IMR-90 (cell line): ENCODE results near the gene VEGFC.

ENCODE experiments used
- MAZ ChIP-seq: IDR thresholded peaks from 2 replicates; pipeline ENCODE4 v1.6.1; 2012; ENCODE audit warnings: low read depth, mild to moderate bottlenecking, low read length, improper control_type of control experiment, moderate library complexity, borderline replicate concordance
- SMC3 ChIP-seq: fragments of 150-350 bp; IDR thresholded peaks from 2 replicates; pipeline ENCODE4 v1.6.1; 2016; ENCODE audit warnings: low read depth, mild to moderate bottlenecking, antibody characterized with exemption, low read length, moderate library complexity
- TF ChIP-seq, protein P1 (sequence below): conservative IDR thresholded peaks from 2 replicates; pipeline ENCODE4 v1.5.1; 2012; ENCODE audit warnings: mild to moderate bottlenecking, low read depth, low read length, improper control_type of control experiment

DNA sequence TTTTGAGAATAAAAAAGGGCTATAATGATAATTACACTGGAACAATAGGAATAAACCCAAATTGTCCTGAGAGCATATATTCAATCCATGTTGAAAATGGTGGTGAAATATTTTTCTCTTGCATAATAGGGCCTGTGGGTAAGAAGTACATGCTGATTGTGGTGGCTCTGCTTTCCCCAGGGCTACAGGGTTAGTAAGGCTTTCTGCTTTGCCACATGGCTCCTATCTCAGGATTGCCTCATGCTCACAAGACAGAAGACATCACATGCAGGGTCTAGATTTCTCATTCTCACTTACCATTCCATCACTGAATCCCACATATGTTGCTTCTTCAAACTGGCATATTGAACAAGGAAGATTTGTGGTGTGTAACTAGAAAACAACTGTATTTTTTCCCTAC lies 12.4 kb upstream of the VEGFC start:
- TF ChIP-seq, protein P1, sequence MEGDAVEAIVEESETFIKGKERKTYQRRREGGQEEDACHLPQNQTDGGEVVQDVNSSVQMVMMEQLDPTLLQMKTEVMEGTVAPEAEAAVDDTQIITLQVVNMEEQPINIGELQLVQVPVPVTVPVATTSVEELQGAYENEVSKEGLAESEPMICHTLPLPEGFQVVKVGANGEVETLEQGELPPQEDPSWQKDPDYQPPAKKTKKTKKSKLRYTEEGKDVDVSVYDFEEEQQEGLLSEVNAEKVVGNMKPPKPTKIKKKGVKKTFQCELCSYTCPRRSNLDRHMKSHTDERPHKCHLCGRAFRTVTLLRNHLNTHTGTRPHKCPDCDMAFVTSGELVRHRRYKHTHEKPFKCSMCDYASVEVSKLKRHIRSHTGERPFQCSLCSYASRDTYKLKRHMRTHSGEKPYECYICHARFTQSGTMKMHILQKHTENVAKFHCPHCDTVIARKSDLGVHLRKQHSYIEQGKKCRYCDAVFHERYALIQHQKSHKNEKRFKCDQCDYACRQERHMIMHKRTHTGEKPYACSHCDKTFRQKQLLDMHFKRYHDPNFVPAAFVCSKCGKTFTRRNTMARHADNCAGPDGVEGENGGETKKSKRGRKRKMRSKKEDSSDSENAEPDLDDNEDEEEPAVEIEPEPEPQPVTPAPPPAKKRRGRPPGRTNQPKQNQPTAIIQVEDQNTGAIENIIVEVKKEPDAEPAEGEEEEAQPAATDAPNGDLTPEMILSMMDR: no peak
- no peak for TF ChIP-seq SMC3
- TF ChIP-seq MAZ: no peak
